HepG2 (cell line): ENCODE results near the gene SLC38A2. TPM values are rescaled to one million over a fixed set of nuclear protein-coding genes. Genes with fewer than 3 reads are reported as not detected.

Source experiments
- AGO2 ChIP-seq: fragments of 200-400 bp; formaldehyde crosslinking; optimal IDR thresholded peaks from 2 replicates; pipeline ENCODE3; 2017; ENCODE audit warnings: mild to moderate bottlenecking, low read depth, low read length, moderate library complexity
- ARID3A ChIP-seq: IDR thresholded peaks from 2 replicates; pipeline ENCODE4 v1.6.1; 2012; ENCODE audit warnings: low read depth, low read length, improper control_type of control experiment
- BRCA1 ChIP-seq: sonication (generic); formaldehyde crosslinking; IDR thresholded peaks from 2 replicates; pipeline ENCODE4 v1.4.0; 2020; ENCODE audit warnings: missing genetic modification reagents
- JARID2 ChIP-seq: sonication (generic); formaldehyde crosslinking; IDR thresholded peaks from 2 replicates; pipeline ENCODE4 v1.8.1; 2023; ENCODE audit warnings: missing genetic modification reagents, inconsistent platforms; ENCODE audit not compliant: insufficient replicate concordance
- MAFG ChIP-seq: sonication (generic); formaldehyde crosslinking; IDR thresholded peaks from 2 replicates; pipeline ENCODE4 v1.5.1; 2020; ENCODE audit warnings: mild to moderate bottlenecking, missing genetic modification reagents
- MIER3 ChIP-seq: IDR thresholded peaks from 2 replicates; pipeline ENCODE4 v1.6.1; 2016; ENCODE audit warnings: missing compliant biosample characterization, borderline replicate concordance
- NCOR1 ChIP-seq: fragments of 200-600 bp; sonication (generic); IDR thresholded peaks from 2 replicates; pipeline ENCODE4 v1.7.0; 2017; ENCODE audit warnings: antibody characterized with exemption, low read length, borderline replicate concordance
- NONO ChIP-seq, 2 experiments: fragments of 450-650 bp in 1 of 2; sonication (generic) in 1 of 2; formaldehyde crosslinking in 1 of 2; IDR thresholded peaks in 1 of 2; conservative IDR thresholded peaks in 1 of 2; 2 replicates each; pipeline versions ENCODE4 v1.6.1 to v1.8.0; 2017 to 2022; ENCODE audit warnings: mild to moderate bottlenecking in 1 of 2, missing genetic modification reagents in 1 of 2, moderate library complexity in 1 of 2
- TBL1XR1 ChIP-seq: fragments of 150-350 bp; IDR thresholded peaks from 2 replicates; pipeline ENCODE4 v1.6.1; 2014; ENCODE audit warnings: borderline replicate concordance, low read length; ENCODE audit not compliant: partially characterized antibody
- YEATS4 ChIP-seq: sonication (generic); formaldehyde crosslinking; IDR thresholded peaks from 2 replicates; pipeline ENCODE4 v1.4.0; 2020; ENCODE audit warnings: missing genetic modification reagents, borderline replicate concordance
- ZBTB1 ChIP-seq: sonication (generic); formaldehyde crosslinking; IDR thresholded peaks from 2 replicates; pipeline ENCODE4 v1.4.0; 2020; ENCODE audit warnings: missing genetic modification reagents, borderline replicate concordance
- ZBTB37 ChIP-seq: sonication (generic); formaldehyde crosslinking; IDR thresholded peaks from 2 replicates; pipeline ENCODE4 v1.4.0; 2020; ENCODE audit warnings: mild to moderate bottlenecking, missing genetic modification reagents
- ZNF276 ChIP-seq: sonication (generic); formaldehyde crosslinking; IDR thresholded peaks from 2 replicates; pipeline ENCODE4 v1.4.0; 2020; ENCODE audit warnings: mild to moderate bottlenecking, low read depth, missing genetic modification reagents
- ZNF766 ChIP-seq: sonication (generic); formaldehyde crosslinking; IDR thresholded peaks from 2 replicates; pipeline ENCODE4 v1.5.0; 2020; ENCODE audit warnings: missing genetic modification reagents, borderline replicate concordance
- polyA plus RNA-seq, 8 experiments: library from polyadenylated mRNA; depleted of rRNA in 3 of 8; stranded (reverse) in 7 of 8; unstranded in 1 of 8; fragments of >200 nt; fragmentation: Illumina TruSeq in 4 of 8; extraction: Trizol in 4 of 8; gene quantifications; 2 replicates each; pipeline versions ENCODE4 v1.2.1 to v1.2.3, GENCODE V29; 2011 to 2016; ENCODE audit warnings: low read depth in 4 of 8, missing spikeins in 1 of 8, mixed read lengths in 1 of 8; ENCODE audit not compliant: insufficient read depth in 1 of 8
- total RNA-seq, 5 experiments: library from RNA; depleted of rRNA; stranded (reverse); fragments of >200 nt; fragmentation: Illumina TruSeq; extraction: Trizol; gene quantifications; 2 replicates each; pipeline ENCODE4 v1.2.3, GENCODE V29; 2016; ENCODE audit warnings: low read depth in 1 of 5
- TF ChIP-seq, protein P1 (sequence below): sonication (generic); formaldehyde crosslinking; IDR thresholded peaks from 2 replicates; pipeline ENCODE4 v1.5.1; 2020; ENCODE audit warnings: missing genetic modification reagents, mild to moderate bottlenecking, borderline replicate concordance
- TF ChIP-seq, protein P2 (sequence below): sonication (generic); formaldehyde crosslinking; conservative IDR thresholded peaks from 2 replicates; pipeline ENCODE4 v1.8.1; 2023; ENCODE audit warnings: missing genetic modification reagents
- TF ChIP-seq, protein P3 (sequence below): sonication (generic); formaldehyde crosslinking; IDR thresholded peaks from 2 replicates; pipeline ENCODE4 v1.8.1; 2022; ENCODE audit warnings: mild to moderate bottlenecking, missing genetic modification reagents

The SLC38A2 gene
- total and polyA plus RNA-seq, 2 of the 13 experiments (the other 11 are each of a cell fraction or from before 2014, with no cell fraction given) = 368 to 880 TPM

- TF ChIP-seq, protein P1, sequence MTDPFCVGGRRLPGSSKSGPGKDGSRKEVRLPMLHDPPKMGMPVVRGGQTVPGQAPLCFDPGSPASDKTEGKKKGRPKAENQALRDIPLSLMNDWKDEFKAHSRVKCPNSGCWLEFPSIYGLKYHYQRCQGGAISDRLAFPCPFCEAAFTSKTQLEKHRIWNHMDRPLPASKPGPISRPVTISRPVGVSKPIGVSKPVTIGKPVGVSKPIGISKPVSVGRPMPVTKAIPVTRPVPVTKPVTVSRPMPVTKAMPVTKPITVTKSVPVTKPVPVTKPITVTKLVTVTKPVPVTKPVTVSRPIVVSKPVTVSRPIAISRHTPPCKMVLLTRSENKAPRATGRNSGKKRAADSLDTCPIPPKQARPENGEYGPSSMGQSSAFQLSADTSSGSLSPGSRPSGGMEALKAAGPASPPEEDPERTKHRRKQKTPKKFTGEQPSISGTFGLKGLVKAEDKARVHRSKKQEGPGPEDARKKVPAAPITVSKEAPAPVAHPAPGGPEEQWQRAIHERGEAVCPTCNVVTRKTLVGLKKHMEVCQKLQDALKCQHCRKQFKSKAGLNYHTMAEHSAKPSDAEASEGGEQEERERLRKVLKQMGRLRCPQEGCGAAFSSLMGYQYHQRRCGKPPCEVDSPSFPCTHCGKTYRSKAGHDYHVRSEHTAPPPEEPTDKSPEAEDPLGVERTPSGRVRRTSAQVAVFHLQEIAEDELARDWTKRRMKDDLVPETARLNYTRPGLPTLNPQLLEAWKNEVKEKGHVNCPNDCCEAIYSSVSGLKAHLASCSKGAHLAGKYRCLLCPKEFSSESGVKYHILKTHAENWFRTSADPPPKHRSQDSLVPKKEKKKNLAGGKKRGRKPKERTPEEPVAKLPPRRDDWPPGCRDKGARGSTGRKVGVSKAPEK (CRISPR knock-in tag) = no peak
- no peak for TF ChIP-seq YEATS4 (CRISPR knock-in tag)
- TF ChIP-seq MAFG (CRISPR knock-in tag) = no peak
- TF ChIP-seq NCOR1 = no peak
- TF ChIP-seq AGO2 = no peak
- no peak for TF ChIP-seq ZBTB1 (CRISPR knock-in tag)
- no peak for TF ChIP-seq TBL1XR1
- TF ChIP-seq NONO (IDR thresholded peaks at IDR 0.05) = no peak
- TF ChIP-seq NONO (CRISPR knock-in tag; conservative IDR thresholded peaks at IDR 0.05) = no peak; the same call in 1 of the 2 replicates
- TF ChIP-seq MIER3 = no peak
- no peak for TF ChIP-seq BRCA1 (CRISPR knock-in tag)
- no peak for TF ChIP-seq ZBTB37 (CRISPR knock-in tag)
- no peak for TF ChIP-seq ARID3A
- 0 out of 2 replicates have a peak, but pooled peaks have one; percentile 71 for TF ChIP-seq ZNF766 (CRISPR knock-in tag)
- TF ChIP-seq, protein P2, sequence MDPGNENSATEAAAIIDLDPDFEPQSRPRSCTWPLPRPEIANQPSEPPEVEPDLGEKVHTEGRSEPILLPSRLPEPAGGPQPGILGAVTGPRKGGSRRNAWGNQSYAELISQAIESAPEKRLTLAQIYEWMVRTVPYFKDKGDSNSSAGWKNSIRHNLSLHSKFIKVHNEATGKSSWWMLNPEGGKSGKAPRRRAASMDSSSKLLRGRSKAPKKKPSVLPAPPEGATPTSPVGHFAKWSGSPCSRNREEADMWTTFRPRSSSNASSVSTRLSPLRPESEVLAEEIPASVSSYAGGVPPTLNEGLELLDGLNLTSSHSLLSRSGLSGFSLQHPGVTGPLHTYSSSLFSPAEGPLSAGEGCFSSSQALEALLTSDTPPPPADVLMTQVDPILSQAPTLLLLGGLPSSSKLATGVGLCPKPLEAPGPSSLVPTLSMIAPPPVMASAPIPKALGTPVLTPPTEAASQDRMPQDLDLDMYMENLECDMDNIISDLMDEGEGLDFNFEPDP (CRISPR knock-in tag) = no peak
- TF ChIP-seq ZNF276 (CRISPR knock-in tag) = no peak
- TF ChIP-seq, protein P3, sequence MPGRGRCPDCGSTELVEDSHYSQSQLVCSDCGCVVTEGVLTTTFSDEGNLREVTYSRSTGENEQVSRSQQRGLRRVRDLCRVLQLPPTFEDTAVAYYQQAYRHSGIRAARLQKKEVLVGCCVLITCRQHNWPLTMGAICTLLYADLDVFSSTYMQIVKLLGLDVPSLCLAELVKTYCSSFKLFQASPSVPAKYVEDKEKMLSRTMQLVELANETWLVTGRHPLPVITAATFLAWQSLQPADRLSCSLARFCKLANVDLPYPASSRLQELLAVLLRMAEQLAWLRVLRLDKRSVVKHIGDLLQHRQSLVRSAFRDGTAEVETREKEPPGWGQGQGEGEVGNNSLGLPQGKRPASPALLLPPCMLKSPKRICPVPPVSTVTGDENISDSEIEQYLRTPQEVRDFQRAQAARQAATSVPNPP (CRISPR knock-in tag) = 0 out of 2 replicates have a peak, but pooled peaks have one; percentile 4
- no peak for TF ChIP-seq JARID2 (CRISPR knock-in tag)
These were observed 5.1 kb downstream of the SLC38A2 start (continued) for GRCh38 chr12:46367351-46368029.
